ENCODE data around the gene HTR3C.

The HTR3C gene

DNA sequence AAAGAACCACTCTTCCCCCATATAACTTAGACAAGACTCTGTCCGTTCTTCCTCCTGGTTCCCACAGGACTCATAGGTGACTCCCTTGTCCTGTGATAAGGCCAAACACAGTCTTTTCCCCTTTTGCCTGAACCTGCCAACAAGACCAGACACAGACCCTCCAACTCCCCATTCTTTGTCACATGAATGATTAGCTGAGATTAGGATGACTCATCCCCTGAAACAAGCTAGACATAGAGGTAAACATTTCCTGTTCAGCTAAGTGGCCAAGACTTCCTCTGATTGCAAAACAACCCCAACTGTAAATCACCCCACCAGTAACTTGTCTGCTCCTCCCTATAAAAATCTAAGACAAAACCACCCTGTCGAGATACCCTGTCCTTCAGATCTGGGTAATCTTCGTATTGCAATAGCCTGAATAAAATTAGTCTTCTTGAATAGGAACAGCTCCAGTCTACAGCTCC is 32.6 kb downstream of the HTR3C start:
- DNase-seq (ENCODE audit: low read depth, low spot score): no peak

DNA sequence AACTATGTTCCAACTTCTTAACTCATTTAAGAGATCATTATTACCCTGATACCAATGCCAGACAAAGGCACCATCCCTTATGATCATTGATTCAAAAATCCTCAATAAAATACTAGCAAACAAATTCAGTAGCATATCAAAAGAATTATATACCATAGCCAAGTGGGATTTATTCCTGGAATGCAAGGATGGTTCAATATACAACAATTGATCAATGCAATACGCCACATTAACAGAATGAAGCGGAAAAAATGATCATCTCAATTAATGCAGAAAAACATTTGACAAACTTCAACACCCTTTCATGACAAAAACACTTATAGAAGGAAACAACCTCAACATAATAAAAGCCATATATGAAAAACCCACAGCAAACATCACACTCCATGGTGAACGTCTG is 39.4 kb downstream of the HTR3C start:
- no peak for DNase-seq (ENCODE audit: low read depth, low spot score)

DNA sequence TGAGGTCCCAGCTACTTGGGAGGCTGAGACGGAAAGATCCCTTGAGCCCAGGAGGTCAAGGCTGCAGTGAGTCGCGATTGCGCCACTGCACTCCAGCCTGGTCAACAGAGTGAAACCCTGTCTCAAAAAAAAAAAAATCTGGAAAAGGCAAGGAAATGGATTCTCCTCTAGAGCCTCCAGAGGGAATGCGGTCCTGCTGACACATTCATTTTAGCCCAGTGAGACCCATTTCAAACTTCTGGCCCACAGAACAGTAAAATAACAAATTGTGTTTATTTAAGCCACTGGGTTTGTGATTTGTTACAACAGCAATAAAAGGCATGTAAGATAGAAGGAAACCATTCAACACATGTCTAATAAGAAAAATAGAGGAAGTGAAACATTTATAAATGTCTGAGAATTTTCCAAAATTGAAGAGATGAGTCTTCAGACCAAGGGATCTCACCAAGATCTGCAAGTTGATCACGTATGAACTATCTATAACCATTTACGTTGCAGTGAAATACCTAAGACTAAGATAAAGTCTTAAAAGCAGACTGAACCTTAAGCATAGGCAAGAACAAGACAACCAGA is 44.0 kb downstream of the HTR3C start, which contains the start of gene HTR3E:
Gene HTR3E, plus strand, starts transcription at position 254 of the 573 bp plus-strand sequence. CDS start 466 bp downstream, outside the sequence.
- DNase-seq (ENCODE audit: low read depth, low spot score): no peak

DNA sequence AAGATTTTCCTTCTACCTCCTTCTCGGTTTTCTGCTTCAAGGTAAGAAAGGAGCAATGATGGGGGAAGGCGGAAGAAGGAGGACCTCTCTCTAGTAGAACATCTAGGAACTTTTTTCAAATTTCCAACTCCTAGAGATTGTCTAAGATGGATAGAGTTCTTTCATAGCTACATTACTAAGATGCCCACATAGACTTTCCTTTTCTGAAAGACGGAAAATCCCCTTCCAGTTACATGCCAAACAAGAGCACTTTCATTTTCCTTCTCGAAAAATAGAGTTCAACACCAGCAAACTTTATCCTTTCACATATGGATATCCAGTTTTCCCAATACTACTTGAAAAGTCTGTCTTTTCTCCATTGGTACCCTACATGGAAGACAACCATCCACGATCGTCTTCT is 44.7 kb downstream of the HTR3C start:
- DNase-seq (ENCODE audit: low read depth, low spot score): no peak

DNA sequence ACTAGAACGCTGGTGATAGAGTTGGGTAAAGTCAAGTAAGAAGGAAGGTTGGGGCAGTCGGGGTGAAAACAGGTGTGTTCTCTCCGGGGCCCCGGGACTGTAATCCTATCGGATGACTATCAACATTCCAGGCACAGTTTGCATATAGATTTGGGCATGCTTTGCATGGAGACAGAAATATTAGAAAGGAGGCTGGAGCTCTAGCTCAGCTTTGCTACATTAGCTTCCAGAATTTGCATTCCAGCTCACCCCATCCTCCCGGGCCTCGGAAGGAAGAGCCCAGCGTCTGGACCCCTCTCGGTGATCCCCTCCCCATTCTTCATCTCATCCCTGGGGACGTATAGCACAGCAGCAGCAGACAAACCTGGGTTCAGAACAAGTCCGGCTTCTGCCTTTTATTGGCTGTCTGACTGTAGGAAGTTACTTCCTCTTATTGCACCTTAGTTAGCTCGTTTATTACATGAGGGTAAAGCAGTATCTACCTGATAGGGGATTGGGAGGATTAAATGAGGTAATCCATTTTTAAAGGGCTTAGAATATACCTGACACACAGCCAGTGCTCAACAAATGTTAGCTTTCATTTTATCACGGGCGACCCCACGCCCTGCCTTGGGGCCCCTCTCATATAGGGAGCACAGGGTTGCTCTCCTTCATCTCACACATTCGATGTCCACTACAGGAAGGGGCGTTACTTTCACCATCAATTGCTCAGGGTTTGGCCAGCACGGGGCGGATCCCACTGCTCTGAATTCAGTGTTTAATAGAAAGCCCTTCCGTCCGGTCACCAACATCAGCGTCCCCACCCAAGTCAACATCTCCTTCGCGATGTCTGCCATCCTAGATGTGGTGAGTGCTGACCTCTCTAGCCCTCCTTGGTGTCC is 47.2 kb downstream of the HTR3C start:
- DNase-seq (ENCODE audit: low read depth, low spot score): no peak
